Measurements from ENCODE around the gene DDX51.
"Not testable (repeated sequence)": the region's sequence is repeated elsewhere in the genome, so short reads cannot be mapped to it uniquely, and the experiment has no call there.

DDX51 gene

GRCh38 chr12:132116709-132117557 is 27.2 kb downstream of the DDX51 start:
- DNase-seq (ENCODE audit: low read depth): no peak

- no peak for DNase-seq (ENCODE audit: low read depth)
Measured at GRCh38 chr12:132115500-132115899, 28.6 kb downstream of the DDX51 start.

GRCh38 chr12:132114667-132115066 is 29.5 kb downstream of the DDX51 start:
- no peak for DNase-seq (ENCODE audit: low read depth)

- DNase-seq (ENCODE audit: low read depth): no peak
Measured at GRCh38 chr12:132111654-132112304, 32.3 kb downstream of the DDX51 start.

DNA sequence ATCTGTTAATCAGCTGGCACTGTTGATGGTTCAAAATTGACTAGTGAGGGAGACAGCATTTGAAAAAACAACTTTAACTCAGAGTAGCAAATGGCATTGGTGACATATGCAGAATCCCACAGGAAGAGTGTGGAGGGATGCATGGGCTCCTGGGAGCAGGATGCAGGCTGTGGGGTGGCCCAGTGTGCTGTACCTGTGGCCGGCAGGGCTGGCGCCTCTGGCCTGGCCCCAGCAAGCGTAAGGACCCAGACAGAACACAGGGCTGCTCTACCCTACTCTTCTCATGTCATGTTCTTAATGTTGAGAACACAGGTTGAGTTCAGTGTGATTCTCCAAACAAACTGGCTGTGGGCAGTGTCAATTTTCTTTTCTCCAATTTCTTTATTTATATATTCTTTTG is 33.4 kb downstream of the DDX51 start:
- DNase-seq (ENCODE audit: low read depth): no peak

DNA sequence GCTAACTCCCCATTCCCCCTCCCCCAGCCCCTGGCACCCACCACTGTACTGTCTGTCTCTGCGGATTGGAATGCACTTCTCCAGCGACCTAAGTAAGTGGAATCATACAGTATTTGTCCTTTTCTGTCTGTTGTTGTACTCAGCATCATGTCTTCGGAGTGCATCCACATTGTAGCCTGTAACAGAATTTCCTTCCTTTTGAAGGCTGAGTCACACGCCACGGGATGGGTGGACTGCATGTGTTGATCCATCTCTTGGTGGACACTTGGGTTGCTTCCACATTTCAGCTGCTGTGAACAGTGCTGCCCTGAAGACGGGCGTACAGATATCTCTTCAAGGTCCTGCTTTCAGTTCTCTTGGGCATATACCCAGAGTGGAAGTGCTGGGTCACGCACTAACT is 34.4 kb downstream of the DDX51 start:
- DNase-seq (ENCODE audit: low read depth): no peak

GRCh38 chr12:132108211-132108832 is 35.8 kb downstream of the DDX51 start:
- no peak for DNase-seq (ENCODE audit: low read depth)

DNA sequence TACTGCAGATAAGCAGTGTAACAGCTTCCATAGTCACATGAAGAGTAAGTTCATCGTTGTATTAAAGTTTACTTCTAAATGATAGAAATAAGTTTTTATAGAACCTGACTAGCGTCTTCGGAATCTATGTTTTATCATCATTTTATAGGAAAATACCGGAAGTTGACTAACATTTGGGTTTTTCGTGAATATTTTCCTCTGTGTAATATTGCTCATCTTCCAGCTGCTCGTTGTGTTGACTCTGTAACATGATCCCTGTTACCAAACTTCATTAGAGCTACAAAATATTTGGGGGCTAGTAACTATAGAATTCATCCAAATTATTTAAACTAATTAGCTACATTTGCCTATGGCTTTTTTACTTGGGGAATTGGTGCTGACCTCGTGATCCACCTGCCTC is 37.2 kb downstream of the DDX51 start:
- no peak for DNase-seq (ENCODE audit: low read depth)

DNA sequence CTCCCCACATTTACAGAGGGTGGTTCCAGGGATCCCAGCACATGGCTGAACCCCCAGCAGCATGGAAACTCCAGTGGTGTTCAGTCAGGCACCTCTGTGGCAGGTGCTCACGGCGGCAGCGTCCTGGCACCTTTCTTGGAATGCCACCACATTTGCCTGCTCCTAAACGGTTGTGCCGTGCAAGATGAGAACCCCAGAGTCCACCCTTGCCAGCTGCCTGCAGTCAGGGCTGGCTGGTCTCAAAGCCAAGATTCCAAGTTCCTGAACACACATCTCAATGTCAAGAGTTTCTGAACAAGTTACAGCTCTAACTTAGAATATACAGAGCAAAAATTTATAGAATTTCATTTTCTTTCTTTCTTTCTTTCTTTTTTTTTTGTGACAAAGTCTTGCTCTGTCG is 38.7 kb downstream of the DDX51 start:
- no peak for DNase-seq (ENCODE audit: low read depth)

- DNase-seq (ENCODE audit: low read depth): no peak
Measured at GRCh38 chr12:132103542-132104308, 40.4 kb downstream of the DDX51 start.

GRCh38 chr12:132103072-132103471 is 41.0 kb downstream of the DDX51 start:
- DNase-seq (ENCODE audit: low read depth): not testable (repeated sequence)

DNA sequence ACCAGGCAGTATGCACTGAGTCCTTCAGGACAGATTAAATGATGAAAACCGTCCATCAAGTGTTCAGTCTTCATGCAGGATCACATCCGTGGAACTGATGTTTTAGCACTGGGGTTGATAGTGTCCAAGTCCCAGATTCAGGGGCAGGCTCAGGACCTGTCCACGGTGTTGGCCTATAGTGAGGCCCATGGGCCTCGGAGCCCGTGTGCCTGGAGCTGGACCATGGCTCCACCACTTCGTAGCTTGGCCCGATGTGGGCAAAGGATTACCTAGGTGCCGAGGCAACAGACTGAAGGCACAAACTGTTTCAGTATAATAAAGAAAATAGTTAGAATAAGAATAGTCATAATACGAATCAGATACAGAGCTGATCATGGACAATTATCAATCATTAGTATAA is 41.8 kb downstream of the DDX51 start:
- no peak for DNase-seq (ENCODE audit: low read depth)

DNA sequence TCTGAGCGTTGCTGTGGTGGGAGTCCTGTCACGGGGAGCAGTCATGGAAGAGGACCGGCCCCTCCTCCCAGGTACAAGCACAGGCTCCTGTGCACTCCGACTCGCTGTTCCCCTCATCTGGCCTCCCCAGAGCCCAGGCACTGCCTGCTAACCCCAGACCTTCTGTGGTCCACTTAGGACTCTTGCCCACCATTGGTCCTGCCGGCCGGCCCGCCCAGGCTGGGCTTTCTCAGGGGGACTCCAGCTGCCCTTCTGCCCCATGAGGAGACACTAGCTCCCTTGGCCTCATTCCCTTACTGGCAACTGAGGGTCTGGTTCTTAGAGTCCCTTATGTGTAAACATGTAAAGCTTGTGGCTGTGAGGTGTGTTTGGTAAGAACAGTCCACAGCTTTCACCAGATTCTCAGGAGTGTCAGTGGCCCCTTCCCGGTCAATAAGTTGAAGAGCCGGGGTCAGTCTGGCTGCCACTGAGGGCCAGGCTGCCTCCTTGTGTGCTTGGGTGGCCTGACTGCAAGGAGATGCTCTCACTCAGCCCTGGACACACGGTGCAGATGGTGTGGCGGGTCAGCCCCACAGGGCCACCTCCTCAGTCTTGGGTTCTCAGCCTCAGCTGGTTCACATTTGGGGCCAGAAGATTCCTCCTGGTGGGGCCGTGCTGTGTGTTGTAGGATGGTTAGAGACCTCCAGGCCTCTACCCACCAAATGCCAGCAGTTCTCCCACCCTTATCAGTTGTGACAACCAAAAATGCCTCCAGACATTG is 43.6 kb downstream of the DDX51 start:
- DNase-seq (ENCODE audit: low read depth): no peak

DNA sequence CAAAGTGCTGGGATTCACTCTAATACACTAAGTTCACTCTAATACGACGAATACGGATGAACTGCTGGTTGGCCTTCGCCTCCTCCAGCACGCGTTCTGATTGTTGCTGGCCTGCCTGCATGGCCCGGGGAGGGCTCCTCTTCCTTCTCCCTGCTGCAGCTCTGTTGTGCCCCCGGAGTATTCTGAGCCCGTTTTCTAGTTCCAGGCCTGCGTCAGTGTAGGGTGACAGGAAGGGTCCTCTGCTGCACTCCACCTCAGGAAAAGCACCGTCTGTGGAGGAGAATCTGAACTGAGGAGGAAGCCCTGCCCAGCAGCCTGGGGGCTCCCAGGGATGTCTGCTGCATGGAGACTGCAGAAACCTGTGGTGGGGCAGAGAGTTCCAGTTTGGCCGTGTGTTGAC is 44.4 kb downstream of the DDX51 start:
- no peak for DNase-seq (ENCODE audit: low read depth)

- no peak for DNase-seq (ENCODE audit: low read depth)
Measured at GRCh38 chr12:132095520-132096409, 48.4 kb downstream of the DDX51 start.

- no peak for DNase-seq (ENCODE audit: low read depth)
Measured at GRCh38 chr12:132094269-132094891, 49.7 kb downstream of the DDX51 start.

GRCh38 chr12:132089407-132089910 is 54.7 kb downstream of the DDX51 start:
- DNase-seq (ENCODE audit: low read depth): no peak
